H9 (cell line): Measurements from ENCODE around the gene OTULIN. TPM values are rescaled to one million over a fixed set of nuclear protein-coding genes. Genes with fewer than 3 reads are reported as not detected.

Experiments used
- DNase-seq: peaks from one replicate; pipeline ENCODE4 v3.0.0-alpha.2; 2017
- H2AFZ ChIP-seq: one replicate; pipeline ENCODE4 v1.6.1; 2013; ENCODE audit warnings: mild to moderate bottlenecking, low read length, control low read depth, moderate library complexity
- H2AK5ac ChIP-seq: 2 replicates; pipeline ENCODE4 v1.6.1; 2013; ENCODE audit warnings: low read length, control low read depth, mixed read lengths; ENCODE audit not compliant: insufficient read length
- H2BK120ac ChIP-seq: one replicate; pipeline ENCODE4 v1.6.1; 2013; ENCODE audit warnings: low read depth, mild to moderate bottlenecking, low read length, control low read depth, inconsistent platforms; ENCODE audit not compliant: poor library complexity, severe bottlenecking
- H2BK12ac ChIP-seq: 2 replicates; pipeline ENCODE4 v1.6.1; 2013; ENCODE audit warnings: low read length, control low read depth, mixed read lengths, low read depth; ENCODE audit not compliant: insufficient read length
- H2BK15ac ChIP-seq: 2 replicates; pipeline ENCODE4 v1.6.1; 2013; ENCODE audit warnings: low read depth, low read length, control low read depth
- H2BK20ac ChIP-seq: one replicate; pipeline ENCODE4 v1.6.1; 2013; ENCODE audit warnings: low read depth, mild to moderate bottlenecking, low read length, control low read depth, inconsistent platforms; ENCODE audit not compliant: poor library complexity, severe bottlenecking
- H2BK5ac ChIP-seq: 2 replicates; pipeline ENCODE4 v1.6.1; 2013; ENCODE audit warnings: low read length, control low read depth, mixed read lengths; ENCODE audit not compliant: insufficient read length
- H3K14ac ChIP-seq: 2 replicates; pipeline ENCODE4 v1.6.1; 2013; ENCODE audit warnings: low read length, control low read depth; ENCODE audit not compliant: insufficient read depth
- H3K18ac ChIP-seq: 2 replicates; pipeline ENCODE4 v1.6.1; 2013; ENCODE audit warnings: low read depth, mild to moderate bottlenecking, mixed read lengths, low read length, control low read depth; ENCODE audit not compliant: insufficient read length
- H3K23ac ChIP-seq: 2 replicates; pipeline ENCODE4 v1.6.1; 2013; ENCODE audit warnings: low read length, control low read depth, mixed read lengths, low read depth; ENCODE audit not compliant: insufficient read length
- H3K23me2 ChIP-seq: 2 replicates; pipeline ENCODE4 v1.6.1; 2013; ENCODE audit warnings: low read depth, mild to moderate bottlenecking, mixed read lengths, low read length, control low read depth; ENCODE audit not compliant: insufficient read length, poor library complexity, severe bottlenecking
- H3K27ac ChIP-seq: 2 replicates; pipeline ENCODE4 v1.5.1; 2013; ENCODE audit warnings: low read length, control low read depth, mixed read lengths, low read depth; ENCODE audit not compliant: insufficient read length
- H3K27me3 ChIP-seq: 2 replicates; pipeline ENCODE4 v1.6.1; 2013; ENCODE audit warnings: low read length, control low read depth, inconsistent platforms; ENCODE audit not compliant: insufficient read depth
- H3K4ac ChIP-seq: 2 replicates; pipeline ENCODE4 v1.6.1; 2013; ENCODE audit warnings: low read depth, mild to moderate bottlenecking, control low read depth, inconsistent platforms, low read length, moderate library complexity
- H3K4me1 ChIP-seq: 2 replicates; pipeline ENCODE4 v1.6.1; 2013; ENCODE audit warnings: low read length, control low read depth, inconsistent platforms; ENCODE audit not compliant: insufficient read depth
- H3K4me2 ChIP-seq: 2 replicates; pipeline ENCODE4 v1.6.1; 2013; ENCODE audit warnings: low read length, control low read depth, mixed read lengths; ENCODE audit not compliant: insufficient read length, insufficient read depth
- H3K56ac ChIP-seq: 2 replicates; pipeline ENCODE4 v1.6.1; 2013; ENCODE audit warnings: low read depth, mild to moderate bottlenecking, mixed read lengths, low read length, control low read depth; ENCODE audit not compliant: insufficient read length
- H3K79me1 ChIP-seq: 2 replicates; pipeline ENCODE4 v1.6.1; 2013; ENCODE audit warnings: low read depth, mild to moderate bottlenecking, moderate library complexity, low read length, control low read depth, inconsistent platforms; ENCODE audit not compliant: insufficient read depth, poor library complexity, severe bottlenecking
- H3K79me2 ChIP-seq: 2 replicates; pipeline ENCODE4 v1.6.1; 2013; ENCODE audit warnings: low read length, control low read depth, inconsistent platforms; ENCODE audit not compliant: insufficient read depth
- H3K9ac ChIP-seq: 2 replicates; pipeline ENCODE4 v1.6.1; 2013; ENCODE audit warnings: low read length, control low read depth, mixed read lengths; ENCODE audit not compliant: insufficient read length; ENCODE audit errors: extremely low read depth
- H3K9me3 ChIP-seq: one replicate; pipeline ENCODE4 v1.6.1; 2013; ENCODE audit warnings: low read depth, low read length, inconsistent platforms; ENCODE audit not compliant: control insufficient read depth
- H3T11ph ChIP-seq: one replicate; pipeline ENCODE4 v1.6.1; 2013; ENCODE audit warnings: mild to moderate bottlenecking, low read length, control low read depth, inconsistent platforms
- H4K20me1 ChIP-seq: one replicate; pipeline ENCODE4 v1.6.1; 2013; ENCODE audit not compliant: control insufficient read depth, insufficient read length, insufficient read depth
- H4K5ac ChIP-seq: 2 replicates; pipeline ENCODE4 v1.6.1; 2013; ENCODE audit warnings: low read depth, mild to moderate bottlenecking, mixed read lengths, low read length, control low read depth; ENCODE audit not compliant: insufficient read length
- H4K8ac ChIP-seq: replicated peaks from 2 replicates; pipeline ENCODE4 v1.6.1; 2013; ENCODE audit warnings: low read length, control low read depth, mixed read lengths, low read depth; ENCODE audit not compliant: insufficient read length
- H4K91ac ChIP-seq: 2 replicates; pipeline ENCODE4 v1.6.1; 2013; ENCODE audit warnings: low read depth, mild to moderate bottlenecking, moderate library complexity, mixed read lengths, low read length, control low read depth; ENCODE audit not compliant: insufficient read length
- H3K27ac Mint-ChIP-seq, 3 experiments: 2 replicates in 2 of 3; 3 replicates in 1 of 3; pipeline ENCODE4 v1.8.0; 2020 to 2021; ENCODE audit warnings: mixed read lengths in 3 of 3, mild to moderate bottlenecking in 1 of 3, moderate library complexity in 1 of 3
- H3K27me3 Mint-ChIP-seq: 2 replicates; pipeline ENCODE4 v1.8.0; 2021; ENCODE audit warnings: low read depth, mild to moderate bottlenecking, moderate library complexity, mixed read lengths
- H3K36me3 Mint-ChIP-seq, 3 experiments: 2 replicates in 2 of 3; 3 replicates in 1 of 3; pipeline ENCODE4 v1.8.0; 2020 to 2021; ENCODE audit warnings: low read depth in 3 of 3, mixed read lengths in 3 of 3; ENCODE audit not compliant: insufficient read depth in 1 of 3
- H3K4me1 Mint-ChIP-seq, 2 experiments: 2 replicates each; pipeline ENCODE4 v1.8.0; 2020; ENCODE audit warnings: mixed read lengths in 2 of 2
- H3K4me3 Mint-ChIP-seq, 2 experiments: 2 replicates in 1 of 2; 3 replicates in 1 of 2; pipeline ENCODE4 v1.8.0; 2020 to 2021; ENCODE audit warnings: mild to moderate bottlenecking in 2 of 2, mixed read lengths in 2 of 2, moderate library complexity in 1 of 2
- H3K9me3 Mint-ChIP-seq, 2 experiments: 2 replicates in 1 of 2; 3 replicates in 1 of 2; pipeline ENCODE4 v1.8.0; 2020; ENCODE audit warnings: mild to moderate bottlenecking in 2 of 2, mixed read lengths in 2 of 2, moderate library complexity in 1 of 2
- CTCF ChIP-seq: fragments of 200-600 bp; sonication (generic); conservative IDR thresholded peaks from 3 replicates; pipeline ENCODE4 v1.8.0; 2021; ENCODE audit warnings: antibody characterized with exemption, mild to moderate bottlenecking
- WGBS: extraction: QIAGEN DNeasy Blood & Tissue Kit; methylation state at CpG from one replicate; pipeline ENCODE4 v1.1.7; 2013; ENCODE audit warnings: missing lambda C conversion rate, low lambda C conversion rate, mixed read lengths; ENCODE audit not compliant: insufficient read length; ENCODE audit errors: extremely low coverage; 5-methylcytosine and 5-hydroxymethylcytosine counted together
- total RNA-seq: library from RNA; stranded (reverse); gene quantifications from 2 replicates; pipeline ENCODE4 v1.2.1, GENCODE V29; 2021

The OTULIN gene
- total RNA-seq, 1 experiment from 2014 or later, result 35.8 TPM

- Histone ChIP-seq H4K8ac (no peak overlapping the region), H2BK5ac (no peak overlapping the region), H2BK20ac (no peak overlapping the region), H3K4me2 (no peak overlapping the region), H3K23ac (no peak overlapping the region), H3K9me3 (no peaks in the 10 kb centered on the region), H4K5ac (no peak overlapping the region), H3K79me1 (no peaks in the 10 kb centered on the region), H4K20me1 (no peaks in the 10 kb centered on the region), H3K4ac (no peak overlapping the region), H3K4me1 (no peaks in the 10 kb centered on the region), H3K23me2 (no peaks in the 10 kb centered on the region), H2BK12ac (no peak overlapping the region), H3K18ac (no peak overlapping the region), H3K9ac (no peak overlapping the region), H2AK5ac (no peak overlapping the region), H3K14ac (no peak overlapping the region), H4K91ac (no peak overlapping the region), H3T11ph (no peak overlapping the region), H2BK120ac (no peak overlapping the region), H3K27ac (no peak overlapping the region), H2AFZ (no peak overlapping the region), H3K56ac (no peak overlapping the region), H3K27me3 (no peaks in the 10 kb centered on the region), H3K79me2 (no peaks in the 10 kb centered on the region), H2BK15ac (no peak overlapping the region)
- H3K27ac Mint-ChIP-seq, result no peak overlapping the region
- H3K27me3 Mint-ChIP-seq, result no peaks in the 10 kb centered on the region
- TF ChIP-seq CTCF, result no peak
- peaks cover 2 to 4% of the 10 kb centered on the region in 2 experiments; a peak in 2 of 5 replicates for H3K9me3 Mint-ChIP-seq
- no CpG with 5 or more reads among the region's 2 CpGs for WGBS
- no peaks in the 10 kb centered on the region for H3K36me3 Mint-ChIP-seq
- H3K4me1 Mint-ChIP-seq, result 0 out of 4 replicates have a peak, but pooled peaks cover 0 to 3% of the 10 kb centered on the region in 2 experiments
- DNase-seq, result no peak
- H3K4me3 Mint-ChIP-seq, result no peak overlapping the region
Observed at GRCh38 chr5:14630671-14631070, 33.8 kb upstream of the OTULIN start.
